NCI-H2029 treated with DMSO at 0.1 percent for 48 hours (cell line): ENCODE results near the gene HIVEP3.
A peak's percentile ranks its signal among the peaks of the same experiment; 100 is the strongest.

Experiments
- DNase-seq: peaks from one replicate; lab custom pipeline; 2025; lab: John Stamatoyannopoulos, UW

HIVEP3 gene

DNA sequence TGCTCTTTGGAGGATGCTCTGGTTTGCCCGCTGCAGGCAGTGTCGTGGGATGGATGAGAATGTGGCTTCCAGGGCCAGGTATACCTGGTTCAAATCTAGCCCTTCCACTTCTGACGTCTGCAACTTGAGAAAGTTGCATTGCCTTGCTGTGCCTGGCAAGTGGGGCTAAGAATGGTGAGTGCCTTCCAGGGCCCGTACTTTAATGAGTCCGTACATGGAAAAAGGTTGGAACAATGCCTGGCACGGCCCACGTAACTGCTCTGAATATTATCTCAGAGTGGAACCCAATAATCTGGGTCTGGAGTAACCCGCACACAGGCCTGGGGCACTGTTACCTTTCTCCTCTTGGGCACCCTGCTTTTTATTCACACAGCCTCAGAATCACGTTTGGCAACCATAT lies 287.6 kb downstream of the HIVEP3 start:
- no peak for DNase-seq

DNA sequence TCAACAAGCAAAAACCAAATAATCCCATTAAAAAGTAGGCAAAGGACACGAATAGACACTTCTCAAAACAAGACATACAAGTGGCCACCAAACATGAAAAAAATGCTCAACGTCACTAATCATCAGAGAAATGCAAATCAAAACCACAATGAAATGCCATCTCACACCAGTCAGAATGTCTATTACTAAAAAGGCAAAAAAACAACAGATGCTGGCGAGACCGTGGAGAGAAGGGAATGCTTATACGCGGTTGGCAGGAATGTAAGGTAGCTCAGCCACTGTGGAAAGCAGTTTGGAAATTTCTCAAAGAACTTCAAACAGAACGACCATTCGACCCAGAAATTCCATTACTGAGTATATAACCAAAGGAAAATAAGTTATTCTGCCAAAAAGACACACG lies 289.2 kb downstream of the HIVEP3 start:
- DNase-seq, result no peak

DNA sequence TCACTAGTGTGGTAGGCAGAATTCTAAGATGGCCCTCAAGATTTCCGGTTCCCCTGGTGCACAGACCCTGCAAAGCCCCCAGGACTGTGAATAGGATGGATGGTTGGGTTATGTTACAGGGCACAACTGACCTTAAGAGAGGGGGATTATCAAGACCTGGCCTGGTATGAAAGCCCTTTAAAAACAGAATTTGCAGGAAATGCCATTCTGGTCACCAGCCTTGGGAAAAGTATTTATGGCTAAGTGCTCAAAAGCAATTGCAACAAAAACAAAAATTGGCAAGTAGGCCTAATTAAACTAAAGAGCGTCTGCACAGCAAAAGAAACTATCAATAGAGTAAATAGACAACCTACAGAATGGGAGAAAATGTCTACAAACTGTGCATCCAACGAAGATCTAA lies 289.6 kb downstream of the HIVEP3 start:
- DNase-seq, result no peak

GRCh38 chr1:41627491-41628280 lies 291.0 kb downstream of the HIVEP3 start:
- DNase-seq, result no peak

GRCh38 chr1:41626616-41627375 lies 291.9 kb downstream of the HIVEP3 start:
- DNase-seq, result no peak

DNA sequence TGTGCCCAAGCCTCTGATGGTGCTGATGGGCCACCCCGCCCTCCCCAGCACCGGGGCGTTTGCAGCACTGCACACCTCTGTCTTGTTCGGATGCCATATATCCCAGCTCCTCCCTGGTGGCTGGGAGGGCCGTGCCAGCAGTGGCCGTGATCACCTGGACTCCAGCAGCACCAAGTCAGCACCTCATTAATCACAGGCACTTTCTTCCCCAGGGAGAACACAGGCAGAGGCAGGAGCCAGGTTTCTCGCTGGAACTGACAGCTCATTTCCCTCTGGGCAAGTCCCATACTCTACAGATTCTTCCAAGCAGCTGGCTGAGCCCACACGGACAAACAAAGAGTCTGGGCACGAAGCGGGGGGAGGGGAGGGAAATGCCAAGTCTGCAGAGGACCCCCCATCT lies 292.6 kb downstream of the HIVEP3 start:
- no peak for DNase-seq

GRCh38 chr1:41623736-41624135 lies 295.0 kb downstream of the HIVEP3 start:
- peak; percentile 76 for DNase-seq

- peak; percentile 90 for DNase-seq
These were observed 295.6 kb downstream of the HIVEP3 start for GRCh38 chr1:41622859-41623732.

GRCh38 chr1:41622402-41622801 lies 296.3 kb downstream of the HIVEP3 start:
- DNase-seq, result no peak

DNA sequence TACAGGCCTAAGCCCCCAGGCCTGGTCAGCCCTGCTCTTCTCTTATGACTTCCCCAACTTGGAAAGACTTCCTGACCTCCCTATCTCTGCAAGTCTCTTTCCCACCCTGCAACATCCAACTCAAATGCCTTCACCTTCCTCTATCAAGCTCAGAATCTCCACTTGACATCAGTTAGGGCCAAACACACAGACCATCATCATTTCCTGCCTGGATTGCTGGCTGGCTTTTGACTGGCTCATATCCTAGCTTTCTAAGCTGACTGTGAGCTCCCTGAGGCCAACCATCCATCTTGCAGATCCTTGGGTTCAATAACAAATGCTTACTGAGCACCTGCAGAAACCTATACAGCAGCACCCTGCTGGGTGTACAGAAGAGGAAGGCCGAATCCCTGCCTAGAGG lies 296.9 kb downstream of the HIVEP3 start:
- DNase-seq, result no peak

DNA sequence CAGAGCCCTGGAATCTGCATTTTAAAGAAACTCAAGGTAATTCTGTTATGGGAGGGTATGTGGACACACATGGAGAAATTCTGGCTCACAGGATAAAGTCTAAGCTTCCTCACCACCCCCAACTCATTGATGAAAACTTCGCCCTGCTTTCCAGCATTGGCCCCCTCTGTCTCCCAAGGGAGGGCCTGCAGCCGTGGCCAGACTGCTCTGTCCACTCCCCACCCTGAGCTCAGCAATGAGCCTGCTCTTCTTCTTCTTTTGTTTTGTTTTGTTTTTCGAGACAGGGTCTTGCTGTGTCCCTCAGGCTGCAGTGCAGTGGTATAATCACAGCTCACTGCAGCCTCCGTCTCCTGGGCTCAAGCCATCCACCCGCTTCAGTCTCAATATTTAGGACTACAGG lies 297.5 kb downstream of the HIVEP3 start:
- no peak for DNase-seq

- DNase-seq, result no peak
These were observed 298.2 kb downstream of the HIVEP3 start for GRCh38 chr1:41620365-41621169.

DNA sequence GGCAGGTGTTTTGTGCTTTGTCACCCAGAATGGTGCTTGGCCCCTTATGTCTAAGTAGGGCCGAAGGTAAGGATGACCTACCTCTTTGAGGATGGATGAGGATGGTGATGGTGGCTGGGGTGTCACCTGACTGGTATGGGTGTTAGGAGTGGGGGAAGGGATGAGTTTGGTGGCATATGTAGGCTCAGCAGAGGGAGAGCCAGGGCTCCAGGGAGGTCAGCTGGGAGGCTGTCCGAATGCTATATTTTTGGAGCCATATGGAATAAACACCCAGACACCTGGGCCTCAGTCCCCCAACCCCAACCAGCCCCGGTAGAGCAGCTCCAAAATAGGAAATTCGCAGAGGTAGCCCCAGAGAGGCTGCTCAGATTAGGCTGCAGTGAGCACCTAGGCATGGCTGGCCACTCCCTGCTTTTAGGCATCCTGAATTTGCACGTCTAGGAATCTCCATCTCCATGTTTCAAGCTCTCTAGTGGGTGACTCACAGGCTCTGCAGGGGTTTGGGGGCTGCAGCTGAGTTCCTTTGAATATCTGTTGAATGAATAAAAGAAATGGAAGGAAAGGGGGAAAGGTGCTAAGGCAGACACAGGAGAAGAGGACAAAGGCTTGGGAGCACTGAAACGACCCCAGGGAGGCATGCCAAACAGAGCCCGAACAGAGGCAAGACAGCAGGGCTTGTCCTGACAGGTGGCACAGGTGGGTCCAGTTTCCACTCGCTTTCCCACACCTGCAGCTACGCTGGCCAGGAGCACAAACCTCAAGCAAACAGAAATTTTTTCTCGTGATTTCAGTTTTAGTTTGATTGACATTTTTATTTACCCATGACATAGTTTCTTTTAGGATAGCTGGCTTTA lies 299.0 kb downstream of the HIVEP3 start:
- DNase-seq, result no peak

DNA sequence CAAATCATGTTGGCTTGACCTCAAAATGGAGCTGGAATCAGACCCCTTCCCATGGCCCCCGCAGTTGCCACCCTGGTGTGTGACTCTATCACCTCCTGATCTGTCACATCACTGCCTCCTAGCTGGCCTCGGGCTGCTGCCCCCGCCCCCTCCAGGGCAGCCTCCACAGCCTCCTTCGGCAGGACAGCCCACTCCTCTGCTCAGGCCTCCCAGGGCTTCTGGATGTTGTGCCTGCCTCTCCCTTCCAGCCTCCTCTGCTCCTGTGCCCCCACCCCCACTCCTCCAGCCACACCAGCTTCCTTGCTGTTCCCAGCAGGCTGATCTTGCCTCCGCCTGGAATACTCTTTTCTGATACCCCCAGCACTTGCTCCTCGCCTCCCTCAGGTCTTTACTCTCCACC lies 299.9 kb downstream of the HIVEP3 start:
- DNase-seq, result no peak

DNA sequence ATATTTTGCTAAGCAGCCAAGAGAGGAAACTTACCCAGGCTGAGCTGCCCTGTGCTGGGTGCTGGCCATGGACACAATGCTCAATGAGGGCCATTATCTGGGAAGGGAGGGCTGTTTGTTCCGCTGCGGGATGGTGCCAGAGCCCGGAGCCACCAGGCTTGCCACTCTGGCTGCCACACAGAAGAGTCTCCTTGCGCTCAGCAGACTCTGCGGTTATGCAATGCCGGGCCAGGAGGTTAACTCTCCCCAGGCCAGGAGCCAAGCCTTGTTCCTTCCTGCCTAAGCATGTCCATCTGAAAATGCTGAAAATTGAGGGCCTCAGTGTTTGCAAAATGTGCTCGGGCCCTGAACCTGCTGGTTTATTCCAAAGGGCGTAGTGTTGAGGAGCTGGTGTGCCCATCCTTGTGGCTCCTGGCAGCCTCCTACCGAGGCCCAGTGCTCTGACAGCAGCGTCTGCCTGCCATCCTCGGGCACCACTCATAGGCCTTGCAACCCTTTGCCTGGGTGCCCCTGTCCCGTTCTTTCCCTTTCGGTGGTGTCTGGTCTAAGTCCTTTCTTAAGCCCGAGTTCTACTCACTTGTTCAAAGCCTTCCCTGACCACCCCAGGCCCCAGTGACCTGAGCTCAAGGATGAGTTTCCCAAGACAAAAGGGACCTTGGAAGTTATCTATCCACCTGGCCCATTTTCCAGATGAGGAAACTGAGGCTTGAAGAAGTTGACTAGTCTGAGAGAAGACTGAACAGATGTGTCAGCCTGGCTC lies 300.5 kb downstream of the HIVEP3 start:
- DNase-seq, result peak; percentile 99

- DNase-seq, result no peak
These were observed 301.4 kb downstream of the HIVEP3 start for GRCh38 chr1:41617336-41617735.

GRCh38 chr1:41616563-41616962 lies 302.2 kb downstream of the HIVEP3 start:
- DNase-seq, result peak; percentile 82

- no peak for DNase-seq
These were observed 302.7 kb downstream of the HIVEP3 start for GRCh38 chr1:41615981-41616380.

GRCh38 chr1:41615316-41615715 lies 303.4 kb downstream of the HIVEP3 start:
- no peak for DNase-seq

- DNase-seq, result no peak
These were observed 303.9 kb downstream of the HIVEP3 start for GRCh38 chr1:41614818-41615217.
